Measurements from ENCODE around the gene PRR35.
A peak's percentile ranks its signal among the peaks of the same experiment; 100 is the strongest.

PRR35 gene

DNA sequence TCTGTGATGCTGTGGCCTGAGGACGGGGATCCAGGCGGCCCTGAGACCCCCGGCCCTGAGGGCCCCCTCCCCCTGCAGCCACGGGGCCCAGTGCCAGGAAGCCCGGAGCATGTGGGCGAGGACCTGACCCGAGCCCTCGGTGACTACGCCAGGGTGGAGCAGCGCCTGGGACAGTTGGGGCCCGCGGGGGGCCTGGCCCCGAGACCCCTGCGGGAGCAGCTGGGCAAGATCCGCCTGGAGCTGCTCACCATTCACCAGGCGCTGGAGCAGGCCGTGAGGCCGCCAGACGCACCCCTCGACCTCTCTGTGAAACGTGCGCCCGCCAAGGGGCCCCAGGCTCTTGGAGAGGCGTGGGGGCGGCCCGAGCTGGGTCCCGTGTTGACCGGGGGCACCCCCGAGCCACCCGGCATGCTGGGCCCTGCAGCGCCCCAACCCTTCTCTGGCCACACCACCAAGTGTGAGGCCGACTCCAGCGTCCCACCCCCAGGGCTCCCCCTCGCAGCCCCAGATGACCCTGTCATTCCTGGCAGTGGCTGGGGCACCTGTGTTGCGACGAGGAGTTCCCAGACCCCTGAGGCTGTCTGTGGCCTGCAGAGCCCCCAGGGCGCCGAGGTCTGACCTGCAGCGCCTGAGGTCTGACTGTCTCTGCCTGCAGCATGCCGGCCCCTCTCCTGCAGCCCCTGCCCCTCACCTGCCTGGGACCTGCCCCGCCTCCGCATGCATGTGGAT, 4.7 kb downstream of the PRR35 start:
- DNase-seq (ENCODE audit: low read depth) = no peak

DNA sequence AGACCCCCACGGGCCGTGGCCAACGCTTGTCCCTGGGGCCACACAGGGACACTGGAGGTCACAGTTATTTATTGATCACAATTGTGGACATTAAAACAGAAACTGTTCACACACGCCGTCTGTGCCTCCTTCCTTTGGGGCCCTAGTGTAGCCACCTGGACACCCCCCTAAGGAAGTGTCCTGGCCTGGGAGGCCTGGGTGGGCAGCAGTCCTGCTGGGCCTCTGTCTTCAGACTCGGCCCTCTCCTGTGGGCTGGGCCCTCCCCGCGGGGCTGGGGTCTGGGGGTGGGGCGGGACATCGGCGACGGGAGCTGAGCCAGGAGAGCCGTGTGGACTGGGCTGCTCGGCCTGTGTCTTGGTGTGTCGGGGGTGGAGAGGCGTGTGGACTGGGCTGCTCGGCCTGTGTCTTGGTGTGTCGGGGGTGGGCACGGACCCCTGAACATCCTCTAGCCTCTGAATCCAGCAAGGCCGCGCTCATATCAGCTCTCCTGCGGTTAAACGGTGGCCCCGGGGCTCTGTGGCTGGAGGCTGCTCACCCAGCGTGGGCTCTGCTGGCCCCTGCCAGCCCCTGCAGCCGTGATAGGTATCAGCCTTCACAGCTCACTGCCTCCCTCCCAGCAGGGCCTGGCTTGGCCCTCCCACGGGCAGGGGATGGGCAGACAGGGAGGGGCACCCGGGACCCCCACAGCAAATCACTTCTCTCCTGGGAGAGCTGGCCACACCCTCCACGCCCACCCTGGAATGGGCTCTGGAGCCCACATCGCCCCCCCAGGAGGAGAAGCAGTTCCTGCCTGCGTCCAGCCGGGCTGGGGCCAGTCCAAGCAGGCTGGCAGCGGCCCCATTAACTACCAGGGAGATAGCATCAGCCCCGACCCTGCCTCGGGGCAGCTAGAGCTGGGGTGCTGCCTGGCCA, 5.5 kb downstream of the PRR35 start:
- DNase-seq (ENCODE audit: low read depth) = no peak

DNA sequence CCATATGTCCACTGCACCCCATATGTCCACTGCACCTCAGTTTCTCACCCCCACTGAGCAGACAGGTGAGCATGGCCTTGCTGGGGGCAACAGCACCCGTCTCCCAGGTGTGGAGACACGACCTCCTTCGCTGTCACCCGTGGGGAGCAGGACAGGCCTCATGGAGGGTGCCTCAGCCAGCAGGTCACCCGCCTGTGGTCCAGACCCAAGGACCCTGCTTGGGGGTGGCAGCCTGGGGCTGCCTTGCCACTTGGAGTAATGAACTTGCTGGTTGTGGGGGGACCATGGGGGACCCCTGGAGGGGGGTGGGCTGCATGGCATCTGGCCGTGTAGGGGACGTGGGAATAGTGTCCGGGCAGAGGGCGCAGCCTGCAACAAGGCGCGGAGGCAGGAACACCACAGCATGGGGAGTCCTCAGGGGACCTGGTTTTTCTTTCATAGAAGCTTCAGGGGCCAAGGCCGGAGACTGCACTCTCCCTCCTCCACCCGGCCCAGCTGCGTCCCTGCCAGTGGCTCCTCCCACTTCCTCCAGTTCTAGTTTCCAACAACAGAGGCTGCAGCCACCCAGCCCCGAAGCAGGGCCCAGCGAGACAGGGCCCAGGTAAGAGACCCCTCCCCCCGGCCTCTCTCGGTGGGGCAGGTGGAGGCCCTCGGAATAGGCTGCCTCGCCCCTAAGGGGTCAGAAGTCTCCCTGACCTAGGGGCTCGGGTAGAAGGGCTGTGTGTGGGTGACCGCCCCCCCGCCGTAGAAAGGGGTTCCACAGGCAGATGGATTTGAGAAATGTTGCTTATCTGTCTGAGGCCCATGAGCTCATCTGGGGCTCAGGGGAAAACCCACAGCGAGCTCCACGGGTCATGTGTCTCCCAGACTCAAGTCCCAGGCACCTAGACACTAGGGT, 6.5 kb downstream of the PRR35 start, which contains the start of gene NHLRC4:
Gene NHLRC4 (plus strand): TSS at position 531 of the 898 bp plus-strand sequence. CDS start 1,043 bp downstream, outside the sequence.
- DNase-seq (ENCODE audit: low read depth) = no peak

DNA sequence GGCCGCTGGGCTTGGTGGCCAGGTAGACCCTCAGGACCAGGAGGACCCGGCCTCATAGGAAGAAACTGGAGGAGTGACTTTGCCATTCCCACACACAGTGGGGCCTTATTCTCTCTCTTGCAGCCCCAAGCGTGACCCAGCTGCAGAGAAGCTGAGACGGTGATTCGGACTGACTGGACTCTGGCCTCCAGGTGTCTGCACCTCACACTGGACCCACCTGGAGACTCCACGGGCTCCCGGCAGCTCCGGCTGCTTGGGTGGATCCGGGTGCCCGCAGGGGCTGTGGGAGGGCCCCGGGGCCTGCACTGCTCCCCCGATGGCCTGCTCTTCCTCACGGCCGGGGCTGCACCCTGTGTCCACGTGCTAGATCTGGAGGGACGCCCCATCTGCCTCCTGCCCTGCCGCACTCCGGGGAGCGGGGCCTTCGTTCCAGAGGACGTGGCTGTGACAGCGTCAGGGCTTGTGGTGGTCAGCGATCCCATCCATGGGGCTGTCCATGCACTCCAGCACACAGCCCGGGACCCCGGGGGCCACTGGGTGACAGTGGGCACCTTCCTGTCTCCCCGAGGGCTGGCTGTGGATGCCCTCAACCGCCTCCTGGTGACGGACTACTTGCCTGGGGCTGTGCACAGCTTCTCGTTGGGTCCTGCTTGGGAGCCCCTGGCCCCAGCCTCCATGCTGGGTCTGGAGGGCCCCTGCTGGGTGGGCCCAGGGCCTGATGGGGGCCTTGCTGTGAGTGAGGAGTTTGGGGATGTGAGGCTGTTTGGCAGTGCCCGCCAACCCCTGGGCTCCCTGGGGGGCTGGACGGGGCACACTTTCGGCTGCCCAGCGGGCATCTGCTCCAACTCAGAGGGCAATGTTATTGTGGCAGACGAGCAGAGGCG, 7.4 kb downstream of the PRR35 start:
- no peak for DNase-seq (ENCODE audit: low read depth)

DNA sequence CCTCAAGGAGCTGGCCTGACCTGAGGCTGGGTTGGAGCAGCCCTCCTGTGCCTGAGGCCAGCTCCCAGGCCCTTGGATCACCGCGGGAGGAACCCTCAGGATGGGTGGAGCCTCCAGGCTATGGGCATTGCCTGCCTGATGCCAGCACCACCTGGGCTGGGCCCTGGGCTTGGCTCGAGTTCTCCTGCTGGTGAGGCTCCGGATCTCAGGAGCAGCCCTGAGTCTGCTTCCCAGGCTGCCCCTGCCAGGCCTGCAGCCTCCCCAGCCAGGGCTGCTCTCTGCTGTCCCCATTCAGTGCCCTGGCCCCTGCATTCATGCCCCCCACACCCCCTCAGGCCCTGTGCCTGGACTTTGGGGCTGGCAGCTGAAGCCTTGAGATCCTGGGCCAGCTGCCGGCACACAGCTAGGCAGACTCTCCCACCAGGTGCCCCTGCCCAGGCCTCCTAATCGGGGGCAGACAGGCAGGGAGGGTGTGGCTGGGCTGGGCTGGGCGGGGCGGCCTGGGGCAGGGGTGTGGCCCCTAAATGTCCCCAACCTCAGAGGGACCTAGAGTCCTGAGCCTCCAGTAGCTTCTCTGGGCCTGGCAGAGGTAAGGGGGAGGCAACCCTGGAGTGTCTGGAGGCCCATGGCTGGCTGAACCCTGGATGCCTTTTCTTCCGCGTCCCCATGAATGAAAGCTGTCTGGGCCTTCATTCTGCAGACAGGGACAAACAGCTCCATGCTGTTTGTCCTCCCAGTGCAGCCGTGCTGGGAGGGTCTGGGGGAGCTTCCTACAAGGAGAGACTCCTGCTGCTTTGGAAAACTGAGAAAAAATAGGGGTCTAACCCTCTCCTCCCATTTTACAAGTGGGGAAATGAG, 8.4 kb downstream of the PRR35 start:
- no peak for DNase-seq (ENCODE audit: low read depth)

DNA sequence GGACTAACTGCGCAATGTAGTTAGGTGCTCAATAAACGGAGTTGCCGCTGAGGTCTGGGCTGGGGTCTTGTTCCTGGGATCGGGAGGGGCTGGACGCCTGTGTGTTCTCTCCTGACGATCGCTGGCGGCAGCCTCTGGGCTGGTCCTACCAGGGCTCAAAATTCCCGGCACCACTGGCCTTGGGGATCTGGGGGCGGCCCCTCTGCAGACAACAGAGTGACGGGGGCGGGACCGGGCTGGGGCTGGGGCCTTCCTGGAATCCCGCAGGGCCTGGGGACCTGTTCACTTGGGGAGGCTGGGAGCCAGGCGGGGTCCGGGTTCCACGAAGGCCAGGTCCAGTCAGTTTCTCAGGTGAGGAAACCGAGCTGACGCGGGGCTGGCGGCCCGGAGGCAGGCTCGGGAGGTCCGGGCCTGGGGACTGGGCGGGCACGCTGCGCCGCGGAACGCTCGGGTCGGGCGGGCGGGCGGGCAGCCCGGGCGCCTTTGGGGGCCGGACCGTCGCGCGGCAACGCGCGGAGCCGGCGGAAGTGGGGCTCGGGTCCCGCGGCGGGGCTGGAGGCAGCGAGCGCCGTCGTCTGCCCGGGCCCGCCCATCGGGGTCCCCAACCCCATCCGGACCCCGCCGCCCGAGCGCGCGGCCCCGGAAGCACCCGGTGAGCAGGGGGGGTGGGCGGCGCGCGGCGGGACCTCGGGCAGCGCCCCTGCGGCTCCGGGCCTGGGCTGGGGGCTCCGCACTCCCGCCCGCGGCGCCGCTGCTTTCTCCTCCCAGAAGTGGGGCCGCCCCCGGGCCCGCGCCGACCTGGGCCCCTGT, 9.5 kb downstream of the PRR35 start, which contains the start of gene PIGQ:
Gene PIGQ (plus strand): TSS at position 524 of the 810 bp plus-strand sequence. CDS start 4,107 bp downstream, outside the sequence.
- DNase-seq (ENCODE audit: low read depth) = peak; percentile 39

DNA sequence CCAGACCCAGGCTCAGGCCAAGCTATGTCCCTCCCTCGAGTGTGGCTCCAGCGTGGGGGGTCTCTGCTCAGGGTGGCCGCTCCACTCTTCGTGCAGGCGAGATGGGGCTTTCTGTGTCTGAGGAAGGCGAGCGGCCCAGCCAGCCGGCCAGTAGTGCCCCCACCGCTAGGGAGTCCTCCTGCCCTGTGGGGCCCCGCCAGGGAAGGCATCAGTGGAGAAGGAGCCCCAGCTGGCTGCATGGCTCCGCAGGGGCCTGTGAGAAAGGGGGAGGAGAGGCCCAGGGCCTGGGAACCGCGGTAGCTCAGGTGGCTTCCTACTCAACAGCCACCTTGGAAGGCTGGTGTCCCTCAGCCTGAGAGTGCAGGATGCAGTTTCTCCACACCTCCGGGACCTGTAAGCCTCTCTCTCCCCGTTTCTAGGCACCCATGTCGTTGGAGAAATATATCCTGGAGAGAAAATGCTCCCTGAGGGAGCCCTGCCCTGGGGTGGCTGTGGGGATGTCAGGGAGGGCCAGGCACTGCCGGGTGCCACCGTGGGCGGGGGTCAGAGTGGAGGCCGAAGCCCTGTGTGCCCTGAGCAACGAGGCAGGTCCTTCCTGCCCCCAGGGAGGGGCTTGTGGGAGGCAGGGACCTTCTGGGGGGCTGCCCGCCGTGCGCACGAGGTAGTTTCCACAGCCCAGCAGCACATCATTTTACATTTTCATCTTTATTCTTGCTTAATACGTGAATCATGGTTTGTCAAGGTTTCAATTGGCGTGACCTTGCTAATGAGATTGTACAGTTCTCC, 12.9 kb downstream of the PRR35 start:
- no peak for DNase-seq (ENCODE audit: low read depth)

DNA sequence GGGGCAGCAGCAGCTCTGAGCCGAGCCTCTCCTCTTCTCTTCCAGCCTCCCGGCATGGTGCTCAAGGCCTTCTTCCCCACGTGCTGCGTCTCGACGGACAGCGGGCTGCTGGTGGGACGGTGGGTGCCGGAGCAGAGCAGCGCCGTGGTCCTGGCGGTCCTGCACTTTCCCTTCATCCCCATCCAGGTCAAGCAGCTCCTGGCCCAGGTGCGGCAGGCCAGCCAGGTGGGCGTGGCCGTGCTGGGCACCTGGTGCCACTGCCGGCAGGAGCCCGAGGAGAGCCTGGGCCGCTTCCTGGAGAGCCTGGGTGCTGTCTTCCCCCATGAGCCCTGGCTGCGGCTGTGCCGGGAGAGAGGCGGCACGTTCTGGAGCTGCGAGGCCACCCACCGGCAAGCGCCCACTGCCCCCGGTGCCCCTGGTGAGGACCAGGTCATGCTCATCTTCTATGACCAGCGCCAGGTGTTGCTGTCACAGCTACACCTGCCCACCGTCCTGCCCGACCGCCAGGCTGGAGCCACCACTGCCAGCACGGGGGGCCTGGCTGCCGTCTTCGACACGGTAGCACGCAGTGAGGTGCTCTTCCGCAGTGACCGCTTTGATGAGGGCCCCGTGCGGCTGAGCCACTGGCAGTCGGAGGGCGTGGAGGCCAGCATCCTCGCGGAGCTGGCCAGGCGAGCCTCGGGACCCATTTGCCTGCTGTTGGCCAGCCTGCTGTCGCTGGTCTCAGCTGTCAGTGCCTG, 14.0 kb downstream of the PRR35 start:
- DNase-seq (ENCODE audit: low read depth) = no peak

DNA sequence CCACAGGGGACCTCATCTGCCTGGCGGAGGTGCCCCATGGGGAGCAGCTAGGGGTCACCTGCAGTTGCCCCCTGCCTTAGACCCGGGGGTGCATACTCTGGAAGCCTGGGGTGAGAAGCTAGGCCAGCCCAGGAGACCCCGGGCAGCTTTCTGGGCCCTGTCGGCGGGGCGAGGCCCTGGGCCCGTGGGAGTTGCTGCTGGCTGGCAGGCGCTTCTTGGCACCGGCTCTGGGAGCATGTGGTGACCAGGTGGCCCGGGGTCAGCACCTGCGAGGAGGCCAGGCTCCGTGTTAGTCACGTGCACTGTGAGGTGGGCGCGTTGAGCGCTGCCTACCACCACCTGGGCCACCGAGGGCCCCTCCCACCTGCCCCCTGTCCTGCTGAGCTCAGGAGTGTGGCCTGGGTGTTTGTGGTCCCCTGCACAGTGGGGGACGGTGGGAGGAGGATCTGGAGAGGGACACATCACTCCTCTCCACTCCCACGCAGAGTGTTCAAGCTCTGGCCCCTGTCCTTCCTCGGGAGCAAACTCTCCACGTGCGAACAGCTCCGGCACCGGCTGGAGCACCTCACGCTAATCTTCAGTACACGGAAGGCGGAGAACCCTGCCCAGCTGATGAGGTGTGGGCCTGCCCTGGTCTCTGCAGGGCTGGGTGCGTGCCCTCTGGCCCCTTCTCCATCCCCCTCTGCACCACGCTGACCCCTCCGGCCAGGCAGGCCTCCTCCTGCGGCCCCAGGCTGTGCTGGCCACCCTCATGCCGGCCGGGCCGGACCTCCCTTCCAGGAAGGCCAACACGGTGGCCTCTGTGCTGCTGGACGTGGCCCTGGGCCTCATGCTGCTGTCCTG, 15.4 kb downstream of the PRR35 start:
- DNase-seq (ENCODE audit: low read depth) = no peak

DNA sequence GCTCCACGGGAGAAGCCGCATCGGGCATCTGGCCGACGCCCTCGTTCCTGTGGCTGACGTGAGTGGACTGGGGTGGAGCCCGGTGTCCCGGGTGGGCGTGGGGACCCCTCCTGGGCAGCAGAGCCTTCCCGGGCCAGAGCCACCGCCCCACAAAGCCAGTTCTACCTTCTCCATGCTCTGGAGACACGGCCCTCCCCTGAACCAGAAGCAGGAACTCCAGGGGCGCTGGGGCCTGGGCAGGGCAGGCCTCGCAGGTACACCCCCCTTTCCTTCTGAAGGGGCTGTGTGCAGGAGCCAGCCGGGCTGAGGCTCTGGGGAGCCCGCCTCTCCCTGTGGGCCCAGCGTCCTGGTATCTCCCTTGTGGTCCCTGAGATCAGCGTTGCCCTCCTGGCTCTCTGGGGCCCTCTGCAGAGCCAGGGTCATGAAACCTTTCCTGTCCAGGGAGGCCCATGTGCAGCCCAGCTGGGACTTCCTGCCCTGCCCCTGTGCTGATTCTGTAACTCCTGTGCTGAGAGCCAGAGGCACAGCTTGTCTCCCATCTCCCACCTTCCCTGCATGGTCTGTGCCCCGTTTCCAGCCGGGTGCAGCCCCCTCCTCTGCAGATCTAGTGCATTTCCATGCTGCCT, 16.1 kb downstream of the PRR35 start:
- DNase-seq (ENCODE audit: low read depth) = no peak

DNA sequence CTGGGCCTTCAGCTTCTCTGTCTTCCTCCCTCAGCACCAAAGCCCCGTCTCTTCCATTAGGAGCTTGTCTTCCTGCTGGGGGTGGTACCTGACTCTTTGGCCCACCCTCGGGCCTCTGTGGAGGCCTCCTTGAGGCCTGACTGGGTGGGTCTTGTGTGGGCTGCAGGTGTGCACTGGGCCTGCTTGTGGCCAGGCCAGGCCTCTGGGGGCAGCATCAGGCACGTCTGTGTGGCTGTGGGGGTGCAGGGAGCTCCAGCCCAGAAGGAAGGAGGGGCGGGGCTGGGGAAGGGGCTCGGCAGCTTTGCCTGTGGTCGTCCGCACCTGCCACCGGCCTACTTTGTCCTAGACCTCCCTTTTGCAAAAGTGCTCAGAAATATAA, 16.6 kb downstream of the PRR35 start:
- no peak for DNase-seq (ENCODE audit: low read depth)

DNA sequence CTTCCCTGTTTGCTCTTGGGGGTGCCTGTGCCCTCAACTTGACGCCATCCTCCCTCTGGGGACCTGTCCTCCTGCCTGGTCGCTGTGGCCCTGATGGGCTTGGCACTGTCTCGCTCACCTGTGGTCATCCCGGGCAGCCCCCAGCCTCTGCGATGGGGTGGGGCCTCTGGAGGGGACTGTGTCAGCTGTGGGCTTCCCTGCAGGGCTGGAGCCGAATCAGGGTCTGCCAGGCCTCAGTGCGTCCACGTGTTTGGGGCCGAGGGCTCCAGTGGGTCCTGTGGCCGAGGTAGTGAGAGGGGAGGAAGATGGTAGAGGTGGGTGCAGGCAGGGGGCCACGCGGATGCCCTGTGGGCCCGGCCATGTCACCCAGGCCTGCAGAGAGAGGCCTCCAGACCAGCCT, 17.6 kb downstream of the PRR35 start:
- no peak for DNase-seq (ENCODE audit: low read depth)

DNA sequence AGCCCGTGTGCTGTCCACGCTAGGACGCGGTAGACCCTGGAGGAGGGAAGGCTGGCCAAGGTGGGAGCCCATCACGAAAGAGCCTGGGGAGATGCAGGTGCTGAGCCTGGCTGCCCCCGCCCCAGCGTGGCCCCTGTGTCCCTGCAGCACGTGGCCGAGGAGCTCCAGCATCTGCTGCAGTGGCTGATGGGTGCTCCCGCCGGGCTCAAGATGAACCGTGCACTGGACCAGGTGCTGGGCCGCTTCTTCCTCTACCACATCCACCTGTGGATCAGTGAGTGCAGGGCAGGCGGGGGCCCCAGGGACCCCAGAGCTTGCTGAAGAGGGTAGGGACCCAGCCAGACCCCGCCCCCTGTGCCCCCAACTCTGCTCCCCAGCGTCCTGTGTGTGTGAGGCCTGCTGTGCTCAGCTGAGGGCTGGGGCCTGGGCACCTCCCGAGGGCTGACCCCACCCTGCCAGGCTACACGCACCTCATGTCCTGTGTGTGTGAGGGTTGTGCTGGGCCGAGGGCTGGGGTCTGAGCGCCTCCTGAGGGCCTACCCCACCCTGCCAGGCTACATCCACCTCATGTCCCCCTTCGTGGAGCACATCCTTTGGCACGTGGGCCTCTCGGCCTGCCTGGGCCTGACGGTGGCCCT, 18.2 kb downstream of the PRR35 start:
- DNase-seq (ENCODE audit: low read depth) = no peak

DNA sequence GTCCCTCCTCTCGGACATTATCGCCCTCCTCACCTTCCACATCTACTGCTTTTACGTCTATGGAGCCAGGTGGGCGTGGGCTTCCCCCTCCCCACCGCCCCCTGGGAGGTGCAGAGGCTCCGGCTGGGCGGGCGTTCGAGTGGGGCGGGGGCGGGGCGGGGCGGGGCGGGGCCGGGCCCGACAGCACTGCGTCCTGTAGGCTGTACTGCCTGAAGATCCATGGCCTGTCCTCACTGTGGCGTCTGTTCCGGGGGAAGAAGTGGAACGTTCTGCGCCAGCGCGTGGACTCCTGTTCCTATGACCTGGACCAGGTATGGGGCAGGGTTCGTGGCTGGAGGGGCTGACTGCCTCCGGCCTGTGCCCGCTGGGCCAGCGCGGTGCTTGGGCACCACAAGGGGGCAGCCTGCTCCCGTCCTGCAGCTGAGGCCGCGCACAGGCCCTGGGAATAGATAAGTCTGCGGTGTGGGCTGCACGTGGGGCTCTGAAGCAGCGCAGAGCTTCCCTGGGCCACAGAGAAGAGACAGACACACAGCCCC, 18.7 kb downstream of the PRR35 start:
- DNase-seq (ENCODE audit: low read depth) = peak; percentile 45

DNA sequence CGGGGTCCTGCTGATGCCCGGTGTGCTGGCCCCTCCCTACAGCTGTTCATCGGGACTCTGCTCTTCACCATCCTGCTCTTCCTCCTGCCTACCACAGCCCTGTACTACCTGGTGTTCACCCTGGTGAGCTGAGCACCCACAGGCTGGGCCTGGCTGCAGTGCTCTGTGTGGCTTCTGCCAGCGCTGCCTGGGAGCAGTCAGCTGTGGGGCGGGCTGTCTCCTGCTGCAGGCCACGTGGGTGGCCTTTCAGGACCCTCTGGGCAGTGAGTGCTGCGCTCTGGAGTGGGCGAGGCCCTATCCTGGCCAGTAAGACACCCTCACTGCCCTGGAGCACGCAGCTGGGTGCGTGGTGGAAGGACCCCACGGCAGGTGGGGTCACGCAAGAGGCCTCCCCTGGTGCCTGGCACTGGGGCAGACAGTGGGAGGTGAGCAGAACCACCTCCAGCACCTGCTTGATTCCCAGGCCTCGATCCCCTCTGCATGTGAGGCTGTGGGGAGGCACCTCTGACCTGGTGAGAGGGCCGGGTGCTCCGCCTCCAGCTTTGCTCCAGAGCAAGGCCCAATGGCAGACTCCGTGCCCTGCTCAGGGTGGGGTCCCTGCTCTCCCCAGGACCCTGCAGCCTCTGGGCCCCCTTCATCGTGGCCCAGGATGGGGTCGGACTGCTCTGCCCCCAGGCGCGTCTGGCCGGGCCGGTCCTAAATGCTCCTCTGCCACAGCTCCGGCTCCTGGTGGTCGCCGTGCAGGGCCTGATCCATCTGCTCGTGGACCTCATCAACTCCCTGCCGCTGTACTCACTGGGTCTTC, 20.1 kb downstream of the PRR35 start:
- no peak for DNase-seq (ENCODE audit: low read depth)

All from stimulated activated CD4-positive, alpha-beta T cell treated with anti-CD3 and anti-CD28 coated beads, Interleukin-2, amount 100 ng/mL, for 4 hours (primary cell).